ENCODE results near the gene HRAS. TPM values are rescaled to one million over a fixed set of nuclear protein-coding genes. Genes with fewer than 3 reads are reported as not detected.

The HRAS gene
- total and polyA plus RNA-seq, 2 of the 8 experiments (the other 6 are each of a cell fraction or from before 2014, with no cell fraction given) = 44.3 to 54.7 TPM

DNA sequence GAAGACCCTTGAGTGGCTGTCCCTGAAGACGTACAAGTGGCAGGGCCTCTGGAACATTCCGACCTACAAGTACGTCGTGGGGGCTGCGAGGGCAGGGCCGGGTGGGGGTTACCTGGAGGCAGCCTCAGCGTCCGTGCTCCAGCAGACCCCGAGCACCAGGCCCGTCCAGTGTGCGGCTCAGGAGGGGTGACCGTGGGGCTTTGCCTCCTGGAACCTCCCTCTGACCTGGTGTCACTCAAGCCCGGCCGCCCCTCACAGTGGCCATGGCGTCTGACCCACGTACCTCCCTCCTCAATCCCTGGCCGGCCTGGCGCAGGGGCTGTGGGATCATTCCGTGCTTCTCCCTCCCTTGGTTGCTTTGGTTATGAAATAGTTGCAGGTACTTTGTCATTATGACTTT is 46.8 kb downstream of the HRAS start:
- Histone ChIP-seq H3K23me2 (ENCODE audit: low read depth, low read length) (no peaks in the 10 kb centered on the region), H3K4me2 (ENCODE audit: insufficient read depth in 1 of 2, low read depth in 2 of 2, low read length in 2 of 2) (no peak overlapping the region), H2AFZ (ENCODE audit: low read length) (no peak overlapping the region), H2BK20ac (ENCODE audit: low read length) (no peak overlapping the region), H3K23ac (ENCODE audit: insufficient read length) (no peak overlapping the region), H2AK5ac (ENCODE audit: low read depth, low read length) (no peak overlapping the region), H3K27me3 (replicated peaks in 1 of 4; ENCODE audit: control insufficient read depth in 3 of 4, extremely low read depth in 1 of 4, insufficient read depth in 3 of 4, low read length in 3 of 4) (no peaks in the 10 kb centered on the region), H3K9me3 (ENCODE audit: insufficient read depth in 2 of 2, low read depth in 1 of 2, low read length in 1 of 2) (peaks cover 0 to 10% of the 10 kb centered on the region in 2 experiments; a peak in 1 of 4 replicates), H4K5ac (ENCODE audit: insufficient read length, low read depth, low read length) (no peak overlapping the region), H4K8ac (ENCODE audit: extremely low read depth, insufficient read depth, low read length) (no peak overlapping the region), H3K14ac (ENCODE audit: insufficient read length) (no peak overlapping the region), H2BK15ac (ENCODE audit: low read length) (no peak overlapping the region), H4K20me1 (replicated peaks in 1 of 2; ENCODE audit: control insufficient read depth in 1 of 2, insufficient read depth in 2 of 2, low read length in 2 of 2) (peaks cover 1 to 9% of the 10 kb centered on the region in 2 experiments), H3K4me3 (ENCODE audit: extremely low read depth in 1 of 4, insufficient read depth in 2 of 4, low read depth in 3 of 4, low read length in 4 of 4) (no peak overlapping the region), H3K27ac (ENCODE audit: low read depth, low read length) (no peak overlapping the region), H2BK12ac (ENCODE audit: low read depth, low read length) (no peak overlapping the region), H3K36me3 (ENCODE audit: control insufficient read depth in 2 of 4, insufficient read depth in 4 of 4, low read length in 3 of 4) (peaks cover 0 to 15% (median 3%) of the 10 kb centered on the region in 4 experiments; a peak in 5 of 8 replicates), H2BK5ac (ENCODE audit: low read depth, low read length) (no peak overlapping the region), H3K9ac (replicated peaks in 1 of 4; ENCODE audit: extremely low read depth in 1 of 4, low read depth in 3 of 4, low read length in 3 of 4) (no peak overlapping the region), H3K79me2 (ENCODE audit: control insufficient read depth in 1 of 2, insufficient read depth in 2 of 2, low read length in 2 of 2) (peaks cover 0 to 12% of the 10 kb centered on the region in 2 experiments; a peak in 1 of 4 replicates), H3K56ac (replicated peaks; ENCODE audit: insufficient read length, low read depth, low read length) (no peak overlapping the region), H2BK120ac (replicated peaks; ENCODE audit: low read depth, low read length) (no peak overlapping the region), H3K79me1 (ENCODE audit: low read depth, low read length) (peaks cover 12% of the 10 kb centered on the region), H4K91ac (replicated peaks; ENCODE audit: insufficient read length, low read length) (no peak overlapping the region), H3K4me1 (replicated peaks in 1 of 4; ENCODE audit: control insufficient read depth in 3 of 4, insufficient read depth in 4 of 4, low read length in 3 of 4) (no peaks in the 10 kb centered on the region), H3K4ac (replicated peaks; ENCODE audit: insufficient read length, low read depth, low read length) (no peak overlapping the region), H3K18ac (ENCODE audit: extremely low read depth, low read length) (no peak overlapping the region)
- WGBS, 2 experiments (ENCODE audit: extremely low coverage in 1 of 2, insufficient coverage in 1 of 2, insufficient read length in 1 of 2, insufficient replicate concordance in 2 of 2, low coverage in 1 of 2, low lambda C conversion rate in 2 of 2, missing lambda C conversion rate in 1 of 2) = 94% methylated on average over 9 of the region's 19 CpGs; no CpG with 5 or more reads in 1 of the 2 experiments
- FAIRE-seq = no peak
- CTCF ChIA-PET (ENCODE audit: partially characterized antibody) = interaction anchor here (1.2 to 1.3 kb wide), 2 partner anchors 29 to 39 kb away, joined by 3 read pairs; no protein-coding TSS in a partner anchor
- TF ChIP-seq NRF1 (IDR thresholded peaks at IDR 0.05; ENCODE audit: low read depth, low read length) = no peak
- TF ChIP-seq CEBPB (IDR thresholded peaks at IDR 0.05; ENCODE audit: low read depth, low read length) = no peak
- no peak for TF ChIP-seq KDM4A (IDR thresholded peaks at IDR 0.05; ENCODE audit: low read depth, low read length, severe bottlenecking)
- TF ChIP-seq, protein P1, sequence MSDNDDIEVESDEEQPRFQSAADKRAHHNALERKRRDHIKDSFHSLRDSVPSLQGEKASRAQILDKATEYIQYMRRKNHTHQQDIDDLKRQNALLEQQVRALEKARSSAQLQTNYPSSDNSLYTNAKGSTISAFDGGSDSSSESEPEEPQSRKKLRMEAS (IDR thresholded peaks at IDR 0.05) = no peak
- POLR2A ChIA-PET (ENCODE audit: partially characterized antibody) = interaction anchor here (0.8 kb wide), 3 partner anchors 10 to 199 kb away, joined by 3 read pairs; no protein-coding TSS in a partner anchor
- DNase-seq (ENCODE audit: low read depth in 1 of 2, low spot score in 2 of 2) = no peak

Measured in H1 (cell line).